HTR-8/SVneo (cell line): ENCODE measurements around the gene SUPT5H.

Experiments
- DNase-seq: peaks from one replicate; pipeline ENCODE4 v3.0.0; 2011; ENCODE audit warnings: low spot score, mixed read lengths; ENCODE audit not compliant: insufficient read length
- FAIRE-seq: peaks from 2 replicates; lab custom pipeline; 2011; peaks lifted over from hg19 to GRCh38; lab: Jason Lieb, UNC

The SUPT5H gene

DNA sequence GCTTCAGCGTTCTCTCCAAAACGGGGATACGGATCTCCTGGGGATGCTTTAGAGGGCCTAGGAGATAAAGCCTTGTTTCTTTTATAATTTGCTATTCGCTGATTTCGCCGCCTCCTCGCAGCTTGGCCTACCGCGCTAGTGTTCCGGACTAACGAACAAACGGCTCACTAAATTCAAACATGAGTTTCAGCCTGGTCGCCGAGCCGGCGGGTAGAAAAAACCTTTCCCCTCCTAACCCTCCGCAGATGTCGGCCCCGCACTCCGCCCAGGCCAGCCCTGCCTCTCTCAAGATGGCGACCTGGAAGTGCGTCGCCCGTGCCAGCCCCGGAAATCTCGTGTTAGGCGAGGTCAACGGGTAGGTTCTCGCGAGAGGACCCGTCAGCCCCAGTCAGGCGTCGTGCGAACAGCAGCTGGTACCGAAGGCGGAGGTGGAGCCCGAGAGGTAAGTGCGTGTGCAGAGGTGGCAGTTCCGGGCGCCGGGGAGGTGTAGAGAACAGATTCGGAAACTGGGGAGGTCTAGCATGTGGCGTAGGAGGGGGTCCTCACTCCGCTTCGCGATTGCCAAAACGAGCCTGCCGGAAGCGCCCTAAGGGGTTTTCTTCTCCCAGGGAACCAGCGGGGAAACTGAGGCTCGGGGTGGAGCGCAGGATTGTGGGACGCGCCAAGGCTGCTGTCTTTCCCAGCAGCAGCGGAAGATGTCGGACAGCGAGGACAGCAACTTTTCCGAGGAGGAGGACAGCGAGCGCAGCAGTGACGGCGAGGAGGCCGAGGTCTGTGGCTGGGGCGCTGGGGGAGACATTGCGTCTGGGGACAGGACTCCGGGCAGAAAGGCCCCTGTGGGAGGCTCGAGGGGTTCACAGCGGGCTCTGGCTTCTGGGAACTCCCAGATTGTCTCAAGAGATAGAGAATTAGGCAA lies at the start of gene SUPT5H:
TSS of gene SUPT5H (plus strand) at position 387 of the 916 bp plus-strand sequence. CDS start at position 696, 309 bp downstream.
- DNase-seq (peak; percentile 99), FAIRE-seq (peak; percentile 79)

DNA sequence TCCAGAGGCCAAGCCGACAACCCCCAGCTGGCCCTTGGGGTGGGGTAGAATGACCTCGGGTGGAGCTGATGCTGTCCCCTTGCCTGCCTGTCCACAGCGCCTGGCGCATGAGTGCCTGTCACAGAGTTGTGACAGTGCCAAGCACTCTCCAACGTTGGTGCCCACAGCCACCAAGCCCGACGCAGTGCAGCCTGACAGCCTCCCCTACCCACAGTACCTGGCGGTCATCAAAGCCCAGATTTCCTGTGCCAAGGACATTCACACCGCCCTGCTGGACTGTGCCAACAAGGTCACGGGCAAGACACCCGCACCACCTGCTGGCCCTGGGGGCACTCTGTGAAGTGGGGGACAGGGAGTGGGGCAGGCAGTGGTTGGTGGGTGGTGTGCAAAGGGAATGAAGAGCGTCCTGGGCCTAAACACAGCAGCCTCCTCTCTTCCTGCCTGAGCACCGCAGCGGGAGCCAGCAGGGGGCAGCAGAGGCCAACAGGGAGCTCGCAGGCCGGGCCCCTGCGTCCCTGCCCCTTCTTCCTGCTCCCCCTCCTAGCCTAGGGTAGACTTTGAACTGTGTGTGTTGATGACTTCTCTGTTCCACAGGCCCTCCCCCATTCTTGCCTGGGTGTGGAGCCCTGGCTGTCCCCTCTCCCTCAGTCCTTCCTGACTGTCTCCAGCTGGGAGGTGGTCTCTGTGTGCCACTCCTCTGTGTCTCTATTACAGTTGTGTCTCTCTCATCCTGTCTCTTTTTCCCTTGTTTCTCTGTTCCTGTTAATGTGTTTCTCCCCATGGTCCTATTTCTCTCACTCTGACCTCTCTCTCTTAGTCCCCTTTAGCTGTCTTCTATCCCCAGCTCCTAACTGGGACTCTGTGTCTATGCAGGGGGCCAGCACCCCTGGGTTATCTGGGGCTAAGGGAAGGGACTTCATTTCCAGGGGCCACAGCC lies 47.8 kb upstream of the SUPT5H start:
- FAIRE-seq, result no peak
- DNase-seq, result peak; percentile 77

DNA sequence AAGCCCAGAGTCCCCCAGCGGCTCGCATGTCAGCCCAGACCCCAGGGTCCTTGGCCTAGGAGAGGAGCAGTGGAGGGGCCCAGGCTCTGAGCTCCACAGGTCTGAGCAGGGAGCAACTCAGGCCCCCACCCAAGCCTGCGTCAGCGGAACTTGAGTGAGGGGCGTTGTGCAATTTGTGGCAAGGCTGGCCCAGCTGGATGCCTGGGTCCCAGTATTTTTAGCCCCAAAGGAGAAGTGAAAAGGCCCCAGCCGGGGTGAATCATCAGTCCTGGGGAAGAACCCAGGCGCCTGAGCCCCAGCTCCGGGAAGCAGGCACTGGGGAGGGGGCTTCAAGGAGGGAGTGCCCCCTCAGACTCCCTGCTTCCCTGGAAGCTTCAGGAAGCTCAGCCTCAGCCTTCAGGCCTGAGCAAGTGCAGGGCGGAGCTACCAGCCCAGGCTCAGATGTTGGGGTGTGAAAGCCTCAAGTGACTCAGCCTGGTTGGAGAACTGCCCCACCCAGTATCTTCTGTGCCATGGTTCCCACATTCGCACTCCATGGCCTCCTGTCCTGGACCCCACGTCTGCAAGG lies 47.0 kb upstream of the SUPT5H start:
- FAIRE-seq (no peak), DNase-seq (no peak)

DNA sequence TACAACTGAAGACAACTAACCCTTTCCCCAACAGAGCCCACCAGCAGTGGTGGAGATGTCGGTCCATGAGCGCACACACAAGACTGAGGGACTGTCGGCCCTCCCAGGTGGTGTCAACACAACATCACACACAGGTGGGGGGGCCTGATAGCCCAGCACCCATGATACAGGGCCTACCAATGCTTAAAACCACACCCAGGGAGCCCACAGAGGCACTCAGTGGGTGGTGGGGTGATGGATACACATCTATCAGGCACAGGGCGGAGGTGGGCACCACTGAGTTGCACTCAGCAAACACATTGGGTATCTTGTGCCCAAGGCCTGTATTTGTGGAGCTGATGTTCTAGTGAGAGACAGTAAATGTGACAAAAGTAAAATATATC lies 45.7 kb upstream of the SUPT5H start:
- DNase-seq, result no peak
- FAIRE-seq, result no peak

DNA sequence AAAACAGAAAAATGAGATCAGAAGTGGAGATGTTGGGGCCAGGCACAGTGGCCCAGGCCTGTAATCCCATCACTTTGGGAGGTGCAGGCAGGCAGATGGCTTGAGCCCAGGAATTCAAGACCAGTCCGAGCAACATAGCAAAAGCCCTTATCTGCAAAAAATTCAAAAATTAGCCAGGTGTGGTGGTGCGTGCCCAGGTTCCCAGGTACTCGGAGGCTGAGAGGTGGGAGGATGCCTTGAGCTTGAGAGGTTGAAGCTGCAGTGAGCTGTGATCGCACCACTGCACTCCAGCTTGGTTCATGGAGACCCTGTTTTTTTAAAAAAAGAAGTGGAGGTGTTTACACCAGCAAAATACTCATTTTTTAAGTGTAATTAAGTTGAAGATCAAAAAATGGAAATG lies 45.3 kb upstream of the SUPT5H start:
- FAIRE-seq, result no peak
- DNase-seq, result no peak

DNA sequence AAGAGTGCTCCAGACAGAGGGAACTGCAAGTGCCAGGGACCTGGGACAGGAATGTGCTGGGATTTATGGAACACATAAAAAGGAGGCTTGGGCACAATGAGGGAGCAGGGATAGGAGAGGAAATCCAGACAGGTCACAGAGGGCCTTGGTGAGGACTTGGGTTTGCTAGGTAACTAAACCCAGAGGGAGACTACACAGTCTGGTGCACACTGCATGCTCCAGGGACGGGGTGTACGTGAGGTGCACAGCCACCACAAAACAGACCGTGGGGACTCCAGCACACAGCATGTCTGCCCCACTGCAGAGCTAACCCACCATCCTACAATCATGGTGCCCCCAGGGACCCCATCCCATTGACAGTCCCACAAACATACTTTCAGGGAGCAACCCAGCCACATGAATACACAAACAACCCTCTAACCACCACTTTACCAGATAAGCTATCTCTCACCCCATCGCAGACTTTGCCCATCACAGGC lies 44.3 kb upstream of the SUPT5H start:
- FAIRE-seq (no peak), DNase-seq (no peak)

DNA sequence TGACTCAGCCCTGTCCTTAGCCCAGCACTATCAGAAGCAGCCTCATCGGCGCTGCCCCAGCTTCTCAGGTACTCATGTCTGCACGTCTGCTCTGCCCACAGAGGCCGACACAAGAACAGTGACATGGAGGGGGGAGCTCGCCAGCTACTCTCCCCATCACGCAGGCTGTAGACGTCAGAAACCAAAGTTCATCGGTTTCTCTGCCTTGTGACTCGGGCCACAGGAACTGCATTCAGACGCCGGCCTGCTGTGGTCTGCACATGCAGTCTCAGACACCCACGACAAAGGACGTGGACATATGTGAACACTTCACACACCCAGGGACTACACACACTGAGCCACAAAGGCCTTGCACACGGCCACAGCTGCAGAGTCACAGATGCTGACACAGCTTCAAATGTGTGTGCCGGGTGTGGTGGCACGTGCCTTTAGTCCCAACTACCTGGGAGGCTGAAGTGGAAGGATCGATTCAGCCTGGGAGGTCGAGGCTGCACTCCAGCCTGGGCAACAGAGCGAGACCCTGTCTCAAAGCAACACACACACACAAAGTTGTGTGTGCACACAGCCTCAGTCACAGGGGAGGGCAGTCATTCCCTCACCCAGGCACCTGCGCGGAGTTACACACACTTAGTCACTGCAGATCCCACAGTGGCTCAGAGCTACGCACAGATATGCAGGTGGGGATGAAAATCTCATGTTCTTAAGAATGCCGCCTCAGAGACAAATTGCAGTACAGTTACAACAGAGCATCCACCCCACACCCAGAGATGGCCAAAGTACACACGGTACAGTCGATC lies 43.6 kb upstream of the SUPT5H start:
- FAIRE-seq (no peak), DNase-seq (no peak)

DNA sequence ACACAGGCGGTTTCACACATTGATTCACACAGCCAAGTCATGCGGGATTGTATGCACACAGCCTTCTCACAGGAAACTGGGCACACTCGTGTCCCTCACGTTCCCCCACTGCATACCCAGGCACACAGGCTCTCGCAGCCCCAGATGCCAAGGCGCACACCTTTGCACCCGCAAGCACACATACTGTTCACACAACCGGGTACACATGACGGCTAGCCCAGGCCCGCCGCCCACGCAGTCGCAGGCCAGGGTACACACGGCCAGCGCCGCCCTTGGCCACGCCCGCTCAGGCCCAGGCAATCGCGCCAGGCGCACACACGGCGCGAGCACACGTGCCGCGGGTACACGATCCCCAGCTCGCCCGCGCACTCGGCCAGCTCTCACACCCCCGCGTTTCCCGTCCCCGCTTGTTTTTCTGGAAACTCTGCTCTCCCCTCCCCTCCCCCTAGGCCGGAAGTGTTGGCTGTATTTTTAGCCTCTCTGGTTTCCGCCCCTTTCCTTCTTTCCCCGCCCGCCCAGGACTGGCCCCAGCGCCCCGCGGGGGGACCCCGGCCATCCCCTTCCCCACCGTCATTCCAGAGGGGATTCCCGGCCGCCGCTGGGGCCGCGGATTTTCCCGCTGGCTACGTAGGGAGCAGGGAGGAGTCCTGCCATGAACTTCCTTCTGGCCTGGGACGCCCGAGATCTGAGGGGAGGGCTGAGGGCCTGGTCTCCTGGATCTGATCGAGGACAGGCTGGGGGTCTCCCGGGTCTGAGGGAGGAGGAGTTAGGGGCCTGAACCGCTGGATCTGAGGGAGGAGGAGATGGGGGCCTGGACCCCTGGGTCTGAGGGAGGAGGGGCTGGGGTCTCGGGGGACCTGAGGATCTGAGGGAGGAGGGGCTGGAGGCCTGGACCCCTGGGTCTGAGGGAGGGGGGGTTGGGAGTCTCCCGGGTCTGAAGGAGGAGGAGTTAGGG lies 42.8 kb upstream of the SUPT5H start:
- FAIRE-seq (peak; percentile 51), DNase-seq (no peak)

DNA sequence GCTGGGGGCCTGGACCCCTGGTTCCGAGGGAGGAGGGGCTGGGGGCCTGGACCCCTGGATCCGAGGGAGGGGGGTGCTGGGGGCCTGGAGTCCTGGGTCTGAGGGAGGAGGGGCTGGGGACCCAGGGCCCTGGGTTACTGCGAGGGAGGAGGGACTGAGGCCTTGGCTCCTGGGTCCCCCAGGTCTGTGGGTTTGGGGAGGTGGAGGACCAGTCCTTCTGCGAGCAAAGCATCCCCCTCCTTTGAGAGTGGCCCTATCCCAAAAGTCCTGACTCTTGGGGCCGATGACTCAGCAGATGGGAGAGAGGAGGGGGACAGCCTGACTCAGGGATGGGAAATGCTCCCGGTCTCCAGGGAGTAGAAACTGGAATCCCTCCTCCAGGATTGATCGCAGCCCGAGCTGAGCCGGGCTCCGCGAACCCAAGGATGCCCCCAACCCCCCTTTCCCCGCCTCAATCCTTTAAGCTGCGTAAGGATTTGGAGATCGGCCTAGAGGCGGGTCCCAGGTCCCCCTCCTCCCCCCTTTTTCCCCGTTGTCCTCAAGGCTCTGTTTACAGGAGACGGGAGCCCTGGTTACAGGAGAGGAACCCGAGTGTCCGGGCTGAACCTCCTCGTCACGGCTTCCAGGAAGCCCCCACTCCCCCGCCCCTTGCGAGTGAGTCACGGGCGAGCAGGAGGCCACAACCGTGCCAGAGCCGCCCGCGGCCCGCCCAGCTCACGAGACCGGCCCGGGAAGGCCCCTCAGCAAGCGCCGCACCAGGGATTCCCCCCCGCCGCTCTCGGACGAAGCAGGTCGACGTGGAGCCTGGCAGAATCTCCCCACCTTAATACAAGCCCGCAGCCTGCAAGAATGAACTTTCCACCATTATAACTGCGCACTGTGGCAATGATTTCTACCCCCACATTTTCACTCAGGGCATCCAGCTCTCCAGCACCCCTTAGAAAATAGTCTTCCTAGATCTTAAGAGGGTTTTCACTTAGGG lies 41.8 kb upstream of the SUPT5H start:
- peak; percentile 90 for DNase-seq

DNA sequence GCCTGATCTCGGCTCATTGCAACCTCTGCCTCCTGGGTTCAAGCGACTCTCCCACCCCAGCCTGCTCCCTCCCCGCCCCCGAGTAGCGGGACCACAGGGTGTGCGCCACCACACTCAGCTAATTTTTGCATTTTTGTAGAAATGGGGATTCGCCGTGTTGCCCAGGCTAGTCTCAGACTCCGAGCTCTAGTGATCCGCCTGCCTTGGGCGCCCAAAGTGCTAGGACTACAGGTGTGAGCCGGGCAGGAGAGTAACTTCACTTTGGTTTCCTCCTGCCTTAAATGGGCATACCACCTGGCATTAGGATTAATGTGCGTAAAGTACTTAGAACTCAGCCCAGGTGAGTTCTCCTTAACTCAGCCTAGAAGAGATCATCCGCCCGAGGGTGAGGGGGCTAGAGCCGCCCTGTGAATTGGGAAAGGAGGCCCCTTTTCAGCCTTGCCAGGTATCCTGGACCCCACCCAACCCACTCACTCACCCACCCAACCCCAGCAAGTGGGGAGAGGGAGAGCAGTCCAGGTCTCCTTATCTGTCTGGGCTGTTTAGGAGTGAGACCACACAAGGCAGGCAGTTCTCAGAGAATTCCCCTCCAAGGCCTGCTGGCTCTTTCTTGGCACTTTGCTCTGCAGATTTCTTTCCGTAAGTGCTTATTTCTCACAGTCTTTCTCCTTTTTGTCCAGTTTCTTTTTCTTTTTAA lies 40.0 kb upstream of the SUPT5H start:
- FAIRE-seq, result no peak
- DNase-seq, result no peak

More for the DNA sequence above, 41.8 kb upstream of the SUPT5H start:
- no peak for FAIRE-seq

DNA sequence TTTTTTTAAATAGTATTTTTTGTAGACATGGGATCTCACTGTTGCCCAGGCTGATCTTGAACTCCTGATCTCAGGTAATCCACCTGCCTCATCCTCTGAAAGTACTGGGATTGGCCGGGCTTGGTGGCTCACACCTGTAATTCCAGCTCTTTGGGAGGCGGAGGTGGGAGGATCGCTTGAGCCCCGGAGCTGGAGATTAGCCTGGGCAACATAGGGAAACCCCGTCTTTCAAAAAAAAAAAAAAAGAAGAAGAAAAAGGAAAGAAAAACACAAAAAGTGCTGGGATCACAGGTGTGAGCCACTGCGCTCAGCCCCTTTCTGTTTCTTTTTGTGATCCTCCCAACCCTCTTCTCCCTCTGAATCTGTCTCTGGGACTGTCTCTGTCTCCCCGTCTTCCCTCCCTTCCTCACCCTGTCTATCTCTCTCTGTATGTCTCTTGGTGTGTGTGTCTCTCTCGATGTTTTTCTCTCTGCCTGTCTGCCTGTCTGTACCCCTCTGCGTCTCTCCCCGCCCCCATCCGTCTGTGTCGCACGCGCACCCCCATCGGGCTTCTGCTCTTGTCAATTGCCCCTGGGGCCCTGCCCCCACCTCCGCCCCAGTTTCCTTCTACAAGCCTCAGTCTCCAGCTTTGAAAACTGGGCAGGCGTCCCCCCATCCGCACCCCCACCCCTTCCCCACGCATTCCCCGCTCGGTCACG lies 39.3 kb upstream of the SUPT5H start:
- no peak for DNase-seq
- no peak for FAIRE-seq

DNA sequence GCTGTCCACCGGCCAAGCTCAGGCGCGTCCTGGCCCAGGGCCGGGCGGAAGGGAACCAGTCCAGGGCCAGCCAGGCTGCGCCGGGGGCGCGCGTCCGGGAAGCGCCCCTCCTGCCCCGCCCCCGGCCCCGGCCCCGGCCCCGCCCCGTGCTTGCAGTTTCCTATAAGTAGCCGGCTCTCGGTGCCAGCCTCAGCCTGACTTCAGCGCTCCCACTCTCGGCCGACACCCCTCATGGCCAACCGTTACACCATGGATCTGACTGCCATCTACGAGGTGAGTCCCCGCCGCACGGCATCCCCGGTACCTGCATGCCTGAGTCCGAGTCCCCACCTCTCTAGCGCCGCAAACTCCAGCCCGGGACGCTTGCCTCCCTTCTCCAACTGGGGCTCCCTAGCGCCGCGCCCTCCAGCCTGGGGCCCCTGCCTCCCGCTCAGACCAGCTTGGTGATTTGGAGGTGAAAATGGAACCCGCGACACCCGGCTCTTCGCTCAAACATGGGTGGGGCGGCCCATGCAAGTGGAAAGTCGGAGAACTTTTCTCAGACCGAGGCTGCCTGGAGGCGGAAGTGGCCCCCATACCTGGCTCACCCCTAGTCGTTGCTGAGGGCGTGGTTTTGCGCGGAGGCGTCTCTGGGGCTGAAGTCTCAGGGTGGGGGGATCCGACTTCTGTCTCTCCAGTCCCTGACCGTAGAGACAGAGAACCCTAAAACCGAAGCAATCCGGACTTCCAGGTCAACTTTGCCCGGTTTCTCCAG lies 38.5 kb upstream of the SUPT5H start, which contains the start of gene ZFP36:
TSS of gene ZFP36 (plus strand) at position 192 of the 754 bp plus-strand sequence. CDS start at position 250, 58 bp downstream.
- no peak for FAIRE-seq
- no peak for DNase-seq

DNA sequence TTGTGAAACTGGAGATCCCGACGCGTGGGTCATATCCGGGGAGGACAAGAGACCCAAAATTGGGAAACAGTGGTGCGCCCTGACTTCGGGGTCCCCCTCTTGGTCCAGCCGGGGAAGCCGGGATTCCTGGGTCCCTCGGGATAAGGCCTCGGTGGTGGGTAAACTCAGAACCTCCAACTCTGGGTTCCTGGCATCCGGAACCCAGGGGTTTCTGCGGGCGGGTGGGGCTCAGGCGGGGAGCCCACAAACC lies 38.0 kb upstream of the SUPT5H start:
- FAIRE-seq, result no peak

DNA sequence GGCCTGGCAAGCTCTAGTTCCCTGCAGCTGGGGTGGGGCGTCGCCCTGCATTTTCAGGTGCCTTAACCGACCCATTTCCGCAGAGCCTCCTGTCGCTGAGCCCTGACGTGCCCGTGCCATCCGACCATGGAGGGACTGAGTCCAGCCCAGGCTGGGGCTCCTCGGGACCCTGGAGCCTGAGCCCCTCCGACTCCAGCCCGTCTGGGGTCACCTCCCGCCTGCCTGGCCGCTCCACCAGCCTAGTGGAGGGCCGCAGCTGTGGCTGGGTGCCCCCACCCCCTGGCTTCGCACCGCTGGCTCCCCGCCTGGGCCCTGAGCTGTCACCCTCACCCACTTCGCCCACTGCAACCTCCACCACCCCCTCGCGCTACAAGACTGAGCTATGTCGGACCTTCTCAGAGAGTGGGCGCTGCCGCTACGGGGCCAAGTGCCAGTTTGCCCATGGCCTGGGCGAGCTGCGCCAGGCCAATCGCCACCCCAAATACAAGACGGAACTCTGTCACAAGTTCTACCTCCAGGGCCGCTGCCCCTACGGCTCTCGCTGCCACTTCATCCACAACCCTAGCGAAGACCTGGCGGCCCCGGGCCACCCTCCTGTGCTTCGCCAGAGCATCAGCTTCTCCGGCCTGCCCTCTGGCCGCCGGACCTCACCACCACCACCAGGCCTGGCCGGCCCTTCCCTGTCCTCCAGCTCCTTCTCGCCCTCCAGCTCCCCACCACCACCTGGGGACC lies 37.6 kb upstream of the SUPT5H start:
- FAIRE-seq (no peak), DNase-seq (no peak)

More for the DNA sequence above, 38.0 kb upstream of the SUPT5H start:
- no peak for DNase-seq
